ENCODE measurements around the gene RNF214. TPM values are rescaled to one million over a fixed set of nuclear protein-coding genes. Genes with fewer than 3 reads are reported as not detected.
A peak's percentile ranks its signal among the peaks of the same experiment; 100 is the strongest.

The RNF214 gene
- total and polyA plus RNA-seq, 2 of the 4 experiments (the other 2 are of a cell fraction) = 7.9 to 14.8 TPM

GRCh38 chr11:117188620-117189081 lies 43.8 kb upstream of the RNF214 start:
- no peak overlapping the region for H2BK20ac ChIP-seq (ENCODE audit: low read depth, low read length)
- H2AK5ac ChIP-seq (ENCODE audit: low read depth, low read length) = no peak overlapping the region
- H3K36me3 ChIP-seq (ENCODE audit: control insufficient read depth, insufficient read depth, low read length) = peaks cover 69% of the 10 kb centered on the region
- no peak overlapping the region for H2BK5ac ChIP-seq (ENCODE audit: low read depth, low read length, poor library complexity, severe bottlenecking)
- intact Hi-C loops (cut with micrococcal nuclease) (no loop called here), in situ Hi-C loops (cut with MboI; ENCODE audit: low sequenced_read_pairs) (no loop called here), dilution Hi-C loops (cut with HindIII; ENCODE audit: low sequenced_read_pairs, unreplicated experiment) (no loop called here)
- no peak overlapping the region for H3K23ac ChIP-seq (ENCODE audit: low read depth, low read length)
- TF ChIP-seq SMC3 (IDR thresholded peaks at IDR 0.05; ENCODE audit: low read depth, low read length) (no peak), ELK1 (IDR thresholded peaks at IDR 0.05; ENCODE audit: borderline replicate concordance, low read depth, low read length) (no peak), CHD1 (IDR thresholded peaks at IDR 0.05; ENCODE audit: low read depth, low read length) (no peak), NFE2L2 (IDR thresholded peaks at IDR 0.05; ENCODE audit: low read depth, low read length) (no peak), MAFK (IDR thresholded peaks at IDR 0.05; ENCODE audit: low read depth, low read length) (no peak), RAD21 (IDR thresholded peaks at IDR 0.05; ENCODE audit: low read length) (no peak), USF2 (IDR thresholded peaks at IDR 0.05; ENCODE audit: low read depth, low read length) (no peak), RCOR1 (IDR thresholded peaks at IDR 0.05; ENCODE audit: insufficient replicate concordance, low read length) (no peak), RFX5 (IDR thresholded peaks at IDR 0.05; ENCODE audit: low read depth, low read length) (no peak), BHLHE40 (IDR thresholded peaks at IDR 0.05; ENCODE audit: low read depth, low read length) (no peak), CEBPB (IDR thresholded peaks at IDR 0.05; ENCODE audit: low read depth, low read length) (no peak), MXI1 (IDR thresholded peaks at IDR 0.05; ENCODE audit: borderline replicate concordance, low read depth, low read length) (no peak), MAZ (IDR thresholded peaks at IDR 0.05; ENCODE audit: borderline replicate concordance, low read depth, low read length) (no peak), FOS (IDR thresholded peaks at IDR 0.05; ENCODE audit: low read depth, low read length) (no peak), POLR2A (IDR thresholded peaks at IDR 0.05; ENCODE audit: low read depth, low read length) (no peak)
- TF ChIP-seq, protein P1, sequence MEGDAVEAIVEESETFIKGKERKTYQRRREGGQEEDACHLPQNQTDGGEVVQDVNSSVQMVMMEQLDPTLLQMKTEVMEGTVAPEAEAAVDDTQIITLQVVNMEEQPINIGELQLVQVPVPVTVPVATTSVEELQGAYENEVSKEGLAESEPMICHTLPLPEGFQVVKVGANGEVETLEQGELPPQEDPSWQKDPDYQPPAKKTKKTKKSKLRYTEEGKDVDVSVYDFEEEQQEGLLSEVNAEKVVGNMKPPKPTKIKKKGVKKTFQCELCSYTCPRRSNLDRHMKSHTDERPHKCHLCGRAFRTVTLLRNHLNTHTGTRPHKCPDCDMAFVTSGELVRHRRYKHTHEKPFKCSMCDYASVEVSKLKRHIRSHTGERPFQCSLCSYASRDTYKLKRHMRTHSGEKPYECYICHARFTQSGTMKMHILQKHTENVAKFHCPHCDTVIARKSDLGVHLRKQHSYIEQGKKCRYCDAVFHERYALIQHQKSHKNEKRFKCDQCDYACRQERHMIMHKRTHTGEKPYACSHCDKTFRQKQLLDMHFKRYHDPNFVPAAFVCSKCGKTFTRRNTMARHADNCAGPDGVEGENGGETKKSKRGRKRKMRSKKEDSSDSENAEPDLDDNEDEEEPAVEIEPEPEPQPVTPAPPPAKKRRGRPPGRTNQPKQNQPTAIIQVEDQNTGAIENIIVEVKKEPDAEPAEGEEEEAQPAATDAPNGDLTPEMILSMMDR (conservative IDR thresholded peaks at IDR 0.05; ENCODE audit: low read depth, low read length) = no peak
- H3K27ac ChIP-seq (ENCODE audit: insufficient read depth, low read length) = no peak overlapping the region
- no peaks in the 10 kb centered on the region for H3K9me3 ChIP-seq (ENCODE audit: control insufficient read depth, insufficient read depth, low read length)
- no peak overlapping the region for H3K18ac ChIP-seq (ENCODE audit: low read depth, low read length)
- DNase-seq = no peak
- BruUV-seq (replicated peaks) = no TSS peak
- ChIA-PET POLR2A (ENCODE audit: unreplicated experiment) (no interaction called here), CTCF (no interaction called here)
- H3K27me3 ChIP-seq (ENCODE audit: control insufficient read depth, insufficient read depth, low read length) = no peaks in the 10 kb centered on the region
- no peak overlapping the region for H3K4me2 ChIP-seq (ENCODE audit: low read depth, low read length)
- no peak overlapping the region for H3K9ac ChIP-seq (ENCODE audit: low read depth, low read length)
- no peak for ATAC-seq (ENCODE audit: low read depth)
- no peak overlapping the region for H4K8ac ChIP-seq (ENCODE audit: low read depth in 2 of 2, low read length in 2 of 2)
- no peak overlapping the region for H3K4ac ChIP-seq (ENCODE audit: low read depth, low read length)
- H3K79me1 ChIP-seq (ENCODE audit: low read depth in 1 of 2, low read length in 2 of 2) = no peaks in the 10 kb centered on the region
- 98% methylated on average over 6 of the region's 20 CpGs; no CpG with 5 or more reads in 1 of the 2 experiments for WGBS, 2 experiments (ENCODE audit: extremely low coverage in 2 of 2, insufficient read length in 1 of 2)
- peak overlapping the region; percentile 49 for H2AFZ ChIP-seq (replicated peaks; ENCODE audit: low read length, poor library complexity)
- H4K20me1 ChIP-seq (ENCODE audit: insufficient read depth, low read length) = no peaks in the 10 kb centered on the region
- no peak overlapping the region for H2BK15ac ChIP-seq (ENCODE audit: low read depth, low read length)
- H3K4me1 ChIP-seq (ENCODE audit: control insufficient read depth, insufficient read depth, low read length) = no peaks in the 10 kb centered on the region
- no peak overlapping the region for H4K91ac ChIP-seq (ENCODE audit: insufficient read depth, low read depth, low read length)
- H2BK120ac ChIP-seq (ENCODE audit: low read depth, low read length) = no peak overlapping the region
- no peak overlapping the region for H3K56ac ChIP-seq (ENCODE audit: extremely low read depth, insufficient read depth, low read length)
- H3K4me3 ChIP-seq (ENCODE audit: insufficient read depth, low read depth, low read length) = no peak overlapping the region
- no peak overlapping the region for H4K5ac ChIP-seq (ENCODE audit: low read depth, low read length)
- peak overlapping the region; percentile 50 for H2AK9ac ChIP-seq (replicated peaks; ENCODE audit: low read depth, low read length, poor library complexity)
- H3K14ac ChIP-seq (replicated peaks; ENCODE audit: low read depth, low read length) = no peak overlapping the region
- 0 out of 2 replicates have a peak, but pooled peaks cover 4% of the 10 kb centered on the region for H3K9me1 ChIP-seq (ENCODE audit: insufficient read depth, low read length)
